ENCODE measurements around the gene FNDC4. TPM values are rescaled to one million over a fixed set of nuclear protein-coding genes. Genes with fewer than 3 reads are reported as not detected.
"Not testable (repeated sequence)": the region's sequence is repeated elsewhere in the genome, so short reads cannot be mapped to it uniquely, and the experiment has no call there.

The FNDC4 gene, protein sequence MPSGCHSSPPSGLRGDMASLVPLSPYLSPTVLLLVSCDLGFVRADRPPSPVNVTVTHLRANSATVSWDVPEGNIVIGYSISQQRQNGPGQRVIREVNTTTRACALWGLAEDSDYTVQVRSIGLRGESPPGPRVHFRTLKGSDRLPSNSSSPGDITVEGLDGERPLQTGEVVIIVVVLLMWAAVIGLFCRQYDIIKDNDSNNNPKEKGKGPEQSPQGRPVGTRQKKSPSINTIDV
- not detected in 2 replicates for total RNA-seq (2014; rRNA removed; shearing (Covaris generic))
- polyA plus RNA-seq (2014; cell fraction: nucleus; rRNA removed): not detected in 2 replicates

DNA sequence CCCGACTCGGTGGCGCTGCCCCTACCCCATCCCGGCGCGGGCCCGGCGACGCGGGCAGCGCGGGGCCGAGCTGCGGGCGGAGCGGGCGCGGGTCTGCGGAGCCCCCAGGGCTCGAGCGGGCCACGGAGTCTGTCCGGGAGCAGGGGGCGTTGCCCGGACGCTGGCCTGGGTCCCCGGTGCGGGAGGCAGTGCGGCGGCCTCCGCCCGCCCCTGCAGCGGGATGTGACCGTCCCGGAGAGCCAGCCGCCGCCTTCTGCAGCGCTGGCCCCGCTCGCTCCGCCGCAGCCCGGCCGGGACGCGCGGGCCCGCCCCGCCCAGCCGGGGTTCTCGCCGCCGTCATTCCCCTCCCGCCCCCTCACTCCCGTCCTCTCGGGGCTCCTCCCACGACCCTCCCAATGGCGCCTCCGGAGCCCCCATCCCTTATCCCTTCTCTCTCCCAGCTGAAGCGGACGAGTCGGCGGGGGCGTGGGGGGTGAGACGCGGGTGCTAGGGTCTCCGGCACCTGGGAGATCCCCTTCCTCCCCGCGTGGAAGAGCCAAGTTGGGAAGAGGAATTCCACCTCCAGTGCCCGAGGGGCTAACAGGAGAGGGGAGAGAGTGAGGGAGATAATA is at the start of gene FNDC4:
Gene FNDC4, minus strand, starts transcription at position 257 of the 611 bp plus-strand sequence. CDS start 521 bp downstream, outside the sequence.
- DNase-seq (ENCODE audit: extremely low read depth, low read depth): no peak

DNA sequence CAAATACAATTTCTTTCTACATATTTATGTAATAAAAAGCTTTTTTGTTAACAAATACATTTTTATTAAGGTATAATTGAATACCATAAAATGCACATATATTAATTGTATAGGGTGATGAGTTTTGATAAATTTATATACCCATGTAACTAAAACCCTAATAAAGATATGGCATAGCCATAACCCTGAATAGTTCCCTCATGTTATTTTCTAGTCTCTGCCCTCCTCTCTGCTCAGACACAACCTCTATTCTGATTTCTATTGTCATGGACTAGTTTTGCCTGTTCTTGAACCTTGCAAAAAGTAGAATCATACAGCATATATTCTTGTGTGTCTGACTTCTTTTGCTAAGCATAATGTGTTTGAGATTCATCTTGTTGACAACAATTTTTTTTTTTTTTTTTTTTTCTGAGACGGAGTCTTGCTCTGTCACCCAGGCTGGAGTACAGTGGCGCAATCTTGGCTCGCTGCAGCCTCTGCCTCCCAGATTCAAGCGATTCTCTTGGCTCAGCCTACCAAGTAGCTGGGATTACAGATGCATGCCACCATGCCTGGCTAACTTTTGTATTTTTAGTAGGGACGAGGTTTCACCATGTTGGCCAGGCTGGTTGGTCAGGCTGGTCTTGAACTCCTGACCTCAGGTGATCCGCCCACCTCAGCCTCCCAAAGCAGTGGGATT is 49.3 kb upstream of the FNDC4 start:
- no peak for DNase-seq (ENCODE audit: extremely low read depth, low read depth)

DNA sequence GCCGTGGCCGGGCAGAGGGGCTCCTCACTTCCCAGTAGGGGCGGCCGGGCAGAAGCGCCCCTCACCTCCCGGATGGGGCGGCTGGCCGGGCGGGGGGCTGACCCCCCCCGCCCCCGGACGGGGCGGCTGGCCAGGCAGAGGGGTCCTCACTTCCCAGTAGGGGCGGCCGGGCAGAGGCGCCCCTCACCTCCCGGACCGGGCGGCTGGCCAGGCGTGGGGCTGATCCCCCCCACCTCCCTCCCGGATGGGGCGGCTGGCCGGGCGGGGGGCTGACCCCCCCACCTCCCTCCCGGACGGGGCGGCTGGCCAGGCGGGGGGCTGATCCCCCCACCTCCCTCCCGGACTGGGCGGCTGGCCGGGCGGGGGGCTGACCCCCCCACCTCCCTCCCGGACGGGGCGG is 44.6 kb upstream of the FNDC4 start:
- DNase-seq (ENCODE audit: extremely low read depth, low read depth): not testable (repeated sequence)

DNA sequence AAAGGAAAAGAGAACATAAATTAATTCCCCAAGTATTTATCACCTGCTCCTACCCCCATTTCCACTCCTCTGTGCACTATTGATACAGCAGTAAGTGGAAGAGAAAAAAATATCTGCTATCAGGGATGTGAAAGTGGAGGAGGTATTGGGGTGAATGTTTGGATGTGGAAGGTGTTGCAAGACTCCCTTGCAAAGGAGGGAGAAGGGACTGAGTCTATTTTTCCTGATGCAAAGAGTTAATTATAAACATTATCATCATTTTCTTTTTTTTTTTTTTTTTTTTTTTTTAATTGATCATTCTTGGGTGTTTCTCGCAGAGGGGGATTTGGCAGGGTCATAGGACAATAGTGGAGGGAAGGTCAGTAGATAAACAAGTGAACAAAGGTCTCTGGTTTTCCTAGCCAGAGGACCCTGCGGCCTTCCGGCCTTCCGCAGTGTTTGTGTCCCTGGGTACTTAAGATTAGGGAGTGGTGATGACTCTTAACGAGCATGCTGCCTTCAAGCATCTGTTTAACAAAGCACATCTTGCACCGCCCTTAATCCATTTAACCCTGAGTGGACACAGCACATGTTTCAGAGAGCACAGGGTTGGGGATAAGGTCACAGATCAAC is 43.9 kb upstream of the FNDC4 start:
- not testable (repeated sequence) for DNase-seq (ENCODE audit: extremely low read depth, low read depth)

DNA sequence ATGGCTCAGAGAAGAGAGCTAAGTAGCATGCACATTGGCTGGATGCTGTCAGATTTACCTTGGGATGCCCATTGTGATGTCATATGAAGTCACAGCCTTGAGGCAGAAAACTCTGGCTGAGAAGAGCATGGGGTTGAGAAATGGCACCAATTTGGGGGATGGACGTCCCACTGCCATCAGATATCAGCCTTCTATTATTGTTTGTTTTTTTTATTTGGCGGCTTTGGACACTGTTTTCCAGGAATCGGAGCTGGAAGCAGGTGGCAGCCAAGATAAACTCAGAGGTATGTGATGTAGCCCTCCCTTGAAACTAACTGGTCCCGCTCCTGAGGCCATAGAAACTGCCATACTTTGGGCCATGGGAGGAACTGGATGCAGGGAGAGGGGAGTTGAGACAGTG is 42.3 kb upstream of the FNDC4 start:
- no peak for DNase-seq (ENCODE audit: extremely low read depth, low read depth)

DNA sequence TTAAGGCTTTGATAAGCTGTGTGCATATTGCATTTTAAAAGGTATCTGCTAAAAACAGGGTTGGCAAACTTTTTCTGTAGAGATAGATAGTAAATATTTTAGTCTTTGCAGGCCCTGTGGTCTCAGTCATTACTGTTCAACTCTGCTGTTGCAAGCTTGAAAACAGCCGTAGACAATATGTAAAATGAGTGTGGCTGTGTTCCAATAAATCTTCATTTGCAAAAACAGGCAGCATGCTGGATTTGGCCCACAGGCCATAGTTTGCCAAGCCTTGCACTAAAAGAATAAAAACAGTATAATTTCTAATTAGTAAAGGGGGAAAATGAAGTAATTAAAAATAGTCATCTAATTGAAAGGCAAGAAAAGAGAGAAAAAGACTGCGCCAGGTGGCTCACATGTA is 37.0 kb upstream of the FNDC4 start:
- no peak for DNase-seq (ENCODE audit: extremely low read depth, low read depth)

DNA sequence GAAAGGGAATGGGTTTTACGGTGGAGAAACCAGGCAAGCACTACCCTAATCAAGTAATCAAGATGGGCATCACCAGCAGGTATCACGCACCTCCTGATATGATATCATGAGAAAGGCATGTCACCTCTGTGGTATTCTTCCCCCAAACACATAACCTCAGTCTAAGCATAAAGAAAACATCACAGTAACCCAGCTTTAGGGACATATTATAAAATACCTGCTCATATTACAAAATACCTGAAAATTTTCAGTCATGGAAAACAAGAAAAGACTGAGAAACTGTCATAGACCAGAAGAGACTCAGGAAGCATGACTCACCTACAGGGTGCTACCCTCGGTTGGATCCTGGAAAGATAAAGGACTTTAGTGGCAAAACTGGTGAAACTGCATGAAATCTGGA is 32.2 kb upstream of the FNDC4 start:
- no peak for DNase-seq (ENCODE audit: extremely low read depth, low read depth)

DNA sequence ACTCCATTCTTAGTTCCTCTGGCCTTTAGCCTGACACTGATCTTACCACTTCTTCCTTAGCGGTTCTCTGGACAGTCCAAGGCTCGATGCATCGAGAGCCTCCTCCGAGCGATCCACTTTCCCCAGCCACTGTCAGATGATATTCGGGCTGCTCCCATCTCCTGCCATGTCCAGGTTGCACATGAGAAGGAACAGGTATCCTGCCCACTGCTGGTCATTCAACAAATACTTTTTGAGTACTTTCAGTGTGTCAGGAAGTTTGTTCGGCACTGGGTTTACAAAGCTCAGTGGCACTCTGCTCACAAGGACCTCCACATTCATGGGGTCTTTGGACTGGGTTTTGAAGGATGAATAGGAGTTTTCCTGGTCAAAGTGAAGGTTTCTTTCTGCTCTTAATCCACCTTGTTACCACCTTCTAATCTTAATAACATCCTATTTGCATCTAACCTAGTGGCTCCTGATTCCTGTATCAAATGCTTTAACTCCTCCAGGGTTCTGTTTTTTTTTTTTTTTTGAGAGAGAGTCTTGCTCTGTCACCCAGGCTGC is 27.5 kb upstream of the FNDC4 start:
- DNase-seq (ENCODE audit: extremely low read depth, low read depth): no peak

DNA sequence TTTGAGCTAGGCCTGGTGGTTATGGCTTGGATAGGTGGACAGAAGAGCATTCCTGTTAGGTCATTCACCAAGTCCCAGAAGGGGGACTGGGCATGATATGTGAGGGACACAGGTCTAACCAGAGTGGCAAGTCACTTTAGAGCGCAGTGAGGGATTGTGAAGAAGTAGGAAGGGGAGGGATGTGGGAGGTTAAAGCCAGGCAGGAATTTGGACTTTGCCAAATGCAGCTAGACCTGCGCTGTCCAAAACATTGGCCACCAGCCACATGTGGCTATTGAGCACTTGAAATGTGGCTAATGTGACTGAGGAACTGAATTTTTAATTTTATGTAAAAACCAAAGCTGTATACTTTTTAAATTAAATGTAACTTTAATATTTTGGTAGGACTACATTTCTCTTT is 25.3 kb upstream of the FNDC4 start:
- DNase-seq (ENCODE audit: extremely low read depth, low read depth): no peak

DNA sequence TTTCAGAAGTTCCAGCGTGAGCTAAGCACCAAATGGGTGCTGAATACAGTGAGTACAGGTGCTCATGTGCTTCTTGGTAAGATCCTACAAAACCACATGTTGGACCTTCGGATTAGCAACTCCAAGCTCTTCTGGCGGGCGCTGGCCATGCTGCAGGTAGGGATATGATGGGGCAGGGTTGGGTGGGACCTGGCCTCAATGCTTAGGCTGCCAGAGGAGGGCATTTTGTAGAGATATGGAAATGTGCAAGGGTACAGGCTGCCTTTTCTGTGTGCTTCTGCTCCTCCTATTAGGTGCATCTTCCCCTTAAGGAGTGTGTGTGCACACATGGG is 23.7 kb upstream of the FNDC4 start:
- DNase-seq (ENCODE audit: extremely low read depth, low read depth): no peak

DNA sequence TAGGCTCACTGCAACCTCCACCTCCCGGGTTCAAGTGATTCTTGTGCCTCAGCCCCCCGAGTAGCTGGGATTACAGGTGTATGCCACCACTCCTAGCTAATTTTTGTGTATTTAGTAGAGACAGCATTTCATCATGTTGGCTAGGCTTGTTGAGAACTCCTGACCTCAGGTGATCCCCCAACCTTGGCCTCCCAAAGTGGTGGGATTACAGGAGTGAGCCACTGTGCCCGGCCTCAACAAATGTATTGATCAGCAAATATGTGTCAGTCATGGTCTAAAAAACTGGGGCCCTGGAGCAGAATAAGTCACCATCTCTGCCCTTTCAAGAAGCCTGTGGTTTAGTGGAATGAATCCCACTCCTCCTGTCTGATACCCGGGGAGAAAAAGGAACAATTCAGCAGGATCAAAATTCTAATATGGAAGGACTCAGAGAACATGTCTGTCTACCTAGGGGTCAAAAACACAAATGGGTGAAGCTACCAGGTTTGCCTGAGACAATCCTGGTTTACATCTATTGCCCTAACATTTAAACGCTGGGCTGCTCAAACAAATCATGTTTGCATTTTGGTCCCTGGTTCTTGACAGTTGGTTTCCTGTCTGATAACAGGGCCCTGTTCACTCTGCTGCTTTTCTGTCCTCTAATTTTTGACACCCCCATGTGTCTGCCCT is 23.2 kb upstream of the FNDC4 start:
- DNase-seq (ENCODE audit: extremely low read depth, low read depth): no peak

DNA sequence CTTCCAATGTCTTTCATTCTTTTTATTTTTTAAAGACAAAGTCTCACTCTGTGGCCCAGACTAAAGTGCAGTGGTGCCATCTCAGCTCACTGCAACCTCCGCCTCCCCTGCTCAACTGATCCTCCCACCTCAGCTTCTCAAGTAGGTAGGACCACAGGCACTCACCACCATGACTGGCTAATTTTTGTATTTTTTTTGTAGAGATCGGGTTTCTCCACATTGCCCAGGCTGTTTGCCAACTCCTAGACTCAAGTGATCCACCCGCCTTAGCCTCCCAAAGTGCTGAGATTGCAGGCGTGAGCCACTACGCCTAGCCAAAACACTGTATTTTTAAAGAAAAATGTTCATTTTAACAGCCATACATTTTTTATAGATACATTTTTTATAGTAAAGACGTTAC is 14.3 kb upstream of the FNDC4 start:
- DNase-seq (ENCODE audit: extremely low read depth, low read depth): no peak

DNA sequence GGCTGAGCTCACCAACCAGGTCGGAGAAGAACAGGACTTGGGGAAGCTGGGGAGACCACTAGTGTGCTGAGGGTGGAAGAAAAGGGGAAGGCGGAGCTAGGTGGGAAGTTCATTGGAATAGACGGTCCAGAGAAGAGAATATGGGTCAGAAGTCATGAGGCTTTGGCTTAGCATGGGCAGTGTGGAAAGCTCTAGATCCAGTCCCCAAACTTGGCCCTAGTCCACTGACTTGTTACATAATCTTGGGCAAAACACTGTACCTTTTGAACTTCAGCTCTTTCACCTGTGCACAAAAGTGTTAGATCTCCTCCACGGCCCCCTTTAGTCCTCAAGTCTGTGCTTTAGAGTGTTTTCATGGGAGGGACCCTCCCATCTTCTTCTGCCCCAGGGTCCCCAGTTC is 12.3 kb upstream of the FNDC4 start:
- no peak for DNase-seq (ENCODE audit: extremely low read depth, low read depth)

DNA sequence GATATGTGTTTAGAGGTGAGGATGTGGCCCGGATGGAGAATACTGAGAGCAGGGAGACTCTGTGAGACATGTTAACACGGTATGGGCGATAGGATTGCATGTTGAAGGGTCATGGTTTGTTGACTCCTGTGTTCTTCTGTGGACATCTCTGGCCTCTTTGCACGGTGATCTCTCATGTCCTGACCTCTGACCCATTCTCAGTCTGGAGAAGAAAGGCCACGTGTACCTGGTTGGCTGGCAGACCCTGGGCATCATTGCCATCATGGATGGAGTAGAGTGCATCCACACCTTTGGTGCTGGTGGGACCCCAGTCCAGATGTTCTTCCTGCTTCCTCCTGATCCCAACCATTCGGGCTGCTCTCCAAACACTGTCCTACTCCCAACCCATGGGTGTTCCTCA is 11.6 kb upstream of the FNDC4 start:
- no peak for DNase-seq (ENCODE audit: extremely low read depth, low read depth)

DNA sequence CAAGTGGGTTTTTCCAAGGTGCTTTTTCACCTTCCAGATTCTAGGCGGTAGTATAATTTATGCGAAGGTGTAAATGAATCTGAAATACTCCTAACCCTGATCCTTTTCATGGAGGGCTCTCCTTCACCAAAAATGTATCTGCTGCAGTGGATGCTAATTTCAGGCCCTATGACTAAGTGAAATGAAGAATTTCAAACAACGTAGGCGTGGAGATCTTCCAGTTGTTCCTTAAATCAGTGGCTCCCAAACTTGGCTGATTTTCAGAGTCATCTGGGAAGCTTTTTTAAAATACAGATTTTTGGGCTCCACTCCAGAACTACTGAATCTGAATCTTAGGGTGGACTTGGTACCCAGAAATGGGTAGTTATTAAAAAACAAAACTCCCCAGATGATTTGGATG is 7.1 kb upstream of the FNDC4 start:
- no peak for DNase-seq (ENCODE audit: extremely low read depth, low read depth)

DNA sequence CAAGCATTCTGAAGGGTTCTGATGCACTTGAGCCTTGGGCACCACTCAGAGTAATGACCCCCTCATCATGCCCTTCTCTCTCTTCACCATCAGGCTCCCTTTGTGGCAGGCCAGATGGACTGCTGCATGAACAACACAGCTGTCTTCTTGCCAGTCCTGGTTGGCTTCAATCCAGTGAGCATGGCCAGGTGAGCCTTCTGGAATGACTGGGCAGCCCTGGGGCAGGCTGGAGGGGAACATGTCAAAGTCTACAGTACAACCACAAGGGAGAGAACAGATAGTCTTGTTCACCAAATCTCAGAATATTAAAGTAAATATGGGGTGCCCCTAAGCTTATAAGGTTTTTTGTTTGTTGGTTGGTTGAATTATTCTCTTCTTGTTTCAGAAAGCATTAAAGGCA is 6.0 kb upstream of the FNDC4 start:
- DNase-seq (ENCODE audit: extremely low read depth, low read depth): no peak

DNA sequence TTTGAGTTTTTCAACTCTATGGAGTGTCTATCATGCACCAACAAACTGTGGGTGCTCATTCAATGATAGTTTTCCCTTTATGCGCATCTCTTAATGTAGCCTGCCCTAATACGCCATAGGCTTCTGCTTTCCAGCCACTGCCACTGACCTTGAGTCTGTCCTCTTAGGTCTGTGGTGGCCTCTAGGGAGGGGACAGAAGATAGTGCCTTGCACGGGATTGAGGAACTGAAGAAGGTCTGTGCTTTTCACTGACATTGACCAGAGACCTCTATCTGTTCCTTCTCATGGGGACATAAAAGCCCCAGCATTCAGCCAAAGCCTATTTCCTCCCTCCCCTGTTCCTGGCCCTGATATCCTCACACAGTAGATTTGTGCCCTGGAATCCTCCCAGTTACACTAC is 4.0 kb upstream of the FNDC4 start:
- no peak for DNase-seq (ENCODE audit: extremely low read depth, low read depth)

DNA sequence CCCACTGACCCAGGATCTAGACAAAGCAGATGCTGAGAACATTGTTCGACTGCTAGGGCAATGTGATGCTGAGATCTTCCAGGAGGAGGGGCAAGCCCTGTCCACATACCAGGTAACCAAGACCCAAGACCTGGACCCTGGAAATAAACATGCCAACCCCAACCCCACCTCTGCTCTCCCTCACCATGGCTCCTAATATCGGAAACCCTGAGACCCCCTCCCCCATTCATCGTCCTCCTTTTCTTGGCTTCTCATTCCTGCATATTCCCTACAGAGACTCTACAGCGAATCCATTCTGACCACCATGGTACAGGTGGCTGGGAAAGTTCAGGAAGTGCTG is 2.3 kb upstream of the FNDC4 start:
- no peak for DNase-seq (ENCODE audit: extremely low read depth, low read depth)

DNA sequence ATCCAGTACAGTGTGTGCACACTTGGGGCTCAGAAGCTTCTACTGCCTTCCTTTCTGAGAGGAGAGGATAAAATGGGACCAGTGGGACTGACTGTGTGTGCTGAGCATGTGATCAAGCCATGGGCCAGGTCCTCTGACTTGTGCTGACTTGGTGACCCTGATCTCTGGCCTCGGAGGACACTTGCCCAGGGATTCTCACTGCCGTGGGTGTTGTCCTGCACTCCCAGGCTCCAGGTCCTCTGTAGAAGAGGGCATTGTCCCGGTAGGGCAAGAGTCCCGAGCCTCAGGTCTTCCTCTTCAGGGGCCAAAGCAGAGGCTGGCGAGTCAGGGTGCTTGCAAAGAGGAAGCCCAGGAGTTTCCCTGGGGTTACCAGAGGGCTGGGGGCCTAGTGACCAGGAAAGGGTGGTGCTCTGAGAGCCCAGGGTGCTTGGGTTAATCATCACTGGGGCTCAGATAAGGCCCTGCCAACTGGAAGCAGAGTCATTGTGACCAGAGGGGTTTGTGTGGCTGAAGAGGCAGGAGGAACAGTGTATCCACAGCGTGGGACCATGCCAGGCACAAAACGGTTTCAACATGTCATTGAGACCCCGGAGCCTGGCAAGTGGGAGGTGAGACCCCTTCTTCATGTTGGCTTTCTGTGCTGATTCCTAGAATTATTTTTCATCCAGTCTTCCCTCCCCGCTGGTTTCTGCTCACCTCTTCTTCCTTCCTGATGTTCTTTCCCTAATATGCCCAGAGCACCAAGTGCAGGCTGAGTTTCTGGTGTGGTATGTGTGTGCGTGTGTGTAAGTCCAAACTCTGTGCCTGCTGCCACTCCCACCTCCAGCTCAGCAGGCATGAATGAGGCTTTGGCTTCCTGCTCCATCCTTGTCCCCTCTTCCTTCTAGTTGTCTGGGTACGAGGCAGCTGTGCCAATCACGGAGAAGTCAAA is 1.6 kb upstream of the FNDC4 start, which contains the start of gene GCKR:
Gene GCKR, plus strand, starts transcription at position 483 of the 931 bp plus-strand sequence. Its CDS starts 66 bp downstream, at position 549.
- no peak for DNase-seq (ENCODE audit: extremely low read depth, low read depth)

DNA sequence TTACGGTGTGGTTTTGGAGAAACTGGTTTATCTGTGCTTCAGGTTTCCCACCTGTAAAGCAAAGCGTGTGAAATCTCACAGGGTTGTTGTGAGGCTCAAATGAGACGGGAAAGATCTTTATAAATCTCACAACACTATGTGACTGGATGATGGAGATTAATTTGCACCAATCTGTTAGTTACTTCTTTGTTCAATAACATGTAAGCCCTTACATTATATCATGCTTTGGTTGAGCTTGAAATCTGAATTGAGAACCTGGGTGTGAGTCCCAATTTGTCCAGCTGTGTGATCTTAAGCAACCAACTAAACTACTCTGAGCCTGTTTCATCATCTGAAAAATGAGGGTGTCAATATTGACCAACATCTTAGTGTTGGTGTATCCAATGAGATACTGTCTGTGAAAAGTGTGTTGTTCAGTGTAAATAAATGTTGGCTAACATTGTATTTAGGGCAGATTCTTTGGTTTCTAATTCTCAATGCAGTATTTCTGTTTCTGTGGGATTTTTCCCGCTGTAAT is 898 bp upstream of the FNDC4 start:
- DNase-seq (ENCODE audit: extremely low read depth, low read depth): no peak

All from NCI-H460 (cell line).